Sigmoid colon (tissue), 7 donors: ENCODE data around the gene GPR15. TPM values are rescaled to one million over a fixed set of nuclear protein-coding genes. Genes with fewer than 3 reads are reported as not detected.

ENCODE experiments used
- DNase-seq: peaks from one replicate; pipeline ENCODE4 v3.0.0-alpha.2; 2019
- H3K27ac ChIP-seq, 4 donors: fragments of 200-600 bp; sonication (generic); one replicate each; pipeline ENCODE4 v1.5.1; 2016 to 2019; ENCODE audit warnings: mild to moderate bottlenecking in 1 of 4
- H3K27me3 ChIP-seq, 3 donors: fragments of 200-600 bp; sonication (generic); one replicate each; pipeline ENCODE4 v1.5.1; 2019; ENCODE audit warnings: mild to moderate bottlenecking in 1 of 3
- H3K36me3 ChIP-seq, 4 donors: fragments of 200-600 bp; sonication (generic); one replicate each; pipeline ENCODE4 v1.5.1; 2016 to 2019
- H3K4me1 ChIP-seq, 4 donors: fragments of 200-600 bp; sonication (generic); one replicate each; pipeline ENCODE4 v1.5.1; 2017 to 2019
- H3K4me3 ChIP-seq, 4 donors: fragments of 200-600 bp; sonication (generic); one replicate each; pipeline ENCODE4 v1.5.1; 2017 to 2019; ENCODE audit warnings: mild to moderate bottlenecking in 2 of 4, moderate library complexity in 1 of 4
- H3K9me3 ChIP-seq, 4 donors: fragments of 200-600 bp in 3 of 4; sonication (generic) in 3 of 4; one replicate each; pipeline versions ENCODE4 v1.5.1 to v1.6.1; 2013 to 2019
- CTCF ChIP-seq, 4 experiments: fragments of 450-650 bp in 3 of 4; fragments of 200-600 bp in 1 of 4; IDR thresholded peaks; one replicate each; pipeline ENCODE4 v1.5.1; 2016 to 2019; ENCODE audit warnings: antibody characterized with exemption in 4 of 4, mild to moderate bottlenecking in 3 of 4, moderate library complexity in 2 of 4
- EP300 ChIP-seq, 4 donors: sonication (generic); formaldehyde crosslinking; IDR thresholded peaks; one replicate each; pipeline ENCODE4 v1.6.1; 2017; ENCODE audit warnings: antibody characterized with exemption in 4 of 4
- POLR2A ChIP-seq, 2 donors: fragments of 450-650 bp; IDR thresholded peaks; one replicate each; pipeline ENCODE4 v1.6.1; 2016; ENCODE audit warnings: antibody characterized with exemption in 2 of 2, mild to moderate bottlenecking in 2 of 2, moderate library complexity in 2 of 2
- POLR2AphosphoS5 ChIP-seq, 4 donors: sonication (generic); formaldehyde crosslinking; IDR thresholded peaks; one replicate each; pipeline ENCODE4 v1.6.1; 2017; ENCODE audit warnings: antibody characterized with exemption in 4 of 4
- WGBS, 2 donors: extraction: QIAGEN DNeasy Blood & Tissue Kit; methylation state at CpG; one replicate each; pipeline ENCODE4 v1.1.7; 2013; 5-methylcytosine and 5-hydroxymethylcytosine counted together
- intact Hi-C: fragments of 100-400 bp; cut with DNase I; formaldehyde crosslinking; loops from one replicate; pipeline ENCODE4 v1.15.1; 2023
- polyA plus RNA-seq, 3 donors: library from polyadenylated mRNA; stranded (reverse); fragments of 200-250 nt; gene quantifications; one replicate each; pipeline ENCODE4 v1.2.3, GENCODE V29; 2013
- small RNA-seq, 3 donors: library from RNA; depleted of rRNA; stranded (forward); fragments of <200 nt; gene quantifications; one replicate each; pipeline ENCODE3, GENCODE V24; 2016
- total RNA-seq, 4 donors: library from RNA; depleted of rRNA; stranded (reverse); fragments of >200 nt; gene quantifications; one replicate each; pipeline ENCODE4 v1.1.0, GENCODE V29; 2016
- donor health status: healthy with polysubstance abuse.
- donor health status: Bipolar disorder and iron deficiency.
- donor health status: healthy.

The GPR15 gene
- total and polyA plus RNA-seq, 7 donors, result 0.66 to 3.5 (median 2.0) TPM; not detected in 3

DNA sequence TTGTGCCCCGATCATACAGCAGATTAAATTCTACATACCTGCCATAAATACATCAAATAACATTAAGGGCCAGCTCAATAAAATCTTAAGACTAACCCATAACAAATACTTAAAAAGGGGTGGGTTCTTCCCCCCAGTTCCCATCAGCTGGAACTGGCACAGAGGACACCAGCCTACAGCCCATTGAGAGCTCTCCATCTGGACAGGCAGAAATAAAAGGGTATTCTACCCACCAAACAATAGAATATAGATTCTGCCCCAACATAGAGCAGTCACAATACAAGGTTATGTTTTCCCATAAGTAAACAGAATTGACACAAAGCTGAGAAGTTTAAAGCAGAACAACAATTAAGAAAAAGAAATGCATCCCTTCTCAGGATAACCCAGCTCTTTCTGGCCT lies 49.7 kb downstream of the GPR15 start:
- peaks cover 0 to 77% (median 5%) of the 10 kb centered on the region in 4 donors for H3K36me3 ChIP-seq
- no peaks in the 10 kb centered on the region for H3K4me1 ChIP-seq
- H3K27me3 ChIP-seq, result no peaks in the 10 kb centered on the region
- no peak for TF ChIP-seq CTCF (IDR thresholded peaks at IDR 0.05)
- no peak for TF ChIP-seq EP300 (IDR thresholded peaks at IDR 0.05)
- no peak for TF ChIP-seq POLR2AphosphoS5 (IDR thresholded peaks at IDR 0.05)
- no peak for TF ChIP-seq POLR2A (IDR thresholded peaks at IDR 0.05)
- intact Hi-C loops, result no loop called here
- 92 to 93% methylated on average over 1 of the region's 1 CpG for WGBS, 2 donors
- DNase-seq, result no peak
- no peaks in the 10 kb centered on the region for H3K9me3 ChIP-seq
- H3K4me3 ChIP-seq, result no peak overlapping the region
- H3K27ac ChIP-seq, result no peak overlapping the region

- no peaks in the 10 kb centered on the region for H3K27me3 ChIP-seq
- peaks cover 0 to 82% (median 5%) of the 10 kb centered on the region in 4 donors for H3K36me3 ChIP-seq
- H3K9me3 ChIP-seq, result no peaks in the 10 kb centered on the region
- no peak overlapping the region for H3K27ac ChIP-seq
- intact Hi-C loops, result no loop called here
- DNase-seq, result no peak
- no peak overlapping the region for H3K4me3 ChIP-seq
- 95 to 97% methylated on average over 1 of the region's 1 CpG for WGBS, 2 donors
- TF ChIP-seq POLR2A (IDR thresholded peaks at IDR 0.05) (no peak), EP300 (IDR thresholded peaks at IDR 0.05) (no peak), POLR2AphosphoS5 (IDR thresholded peaks at IDR 0.05) (no peak), CTCF (IDR thresholded peaks at IDR 0.05) (no peak)
- H3K4me1 ChIP-seq, result no peaks in the 10 kb centered on the region
Observed at GRCh38 chr3:98582042-98582441, 50.3 kb downstream of the GPR15 start.

DNA sequence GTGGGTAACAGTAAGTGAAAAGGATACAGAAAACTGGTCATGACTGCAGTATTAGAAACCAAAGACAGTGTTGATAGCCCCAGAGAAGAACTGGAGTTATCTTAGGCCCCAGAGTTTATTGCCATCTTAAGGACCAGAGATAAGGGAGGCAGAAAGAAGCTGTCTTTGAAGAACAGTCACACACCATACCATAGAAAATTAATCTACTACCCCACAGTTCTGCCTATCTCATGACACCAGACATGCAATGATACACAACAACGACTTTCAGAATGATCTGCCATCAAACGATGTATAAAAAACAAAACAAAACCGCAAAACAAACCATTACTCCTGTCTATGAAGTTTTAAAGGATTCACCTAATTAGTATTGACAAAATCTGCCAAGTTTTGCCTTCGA lies 52.0 kb downstream of the GPR15 start:
- no peaks in the 10 kb centered on the region for H3K9me3 ChIP-seq
- no peaks in the 10 kb centered on the region for H3K27me3 ChIP-seq
- no peak overlapping the region for H3K27ac ChIP-seq
- H3K4me1 ChIP-seq, result no peaks in the 10 kb centered on the region
- TF ChIP-seq EP300 (IDR thresholded peaks at IDR 0.05) (no peak), POLR2A (IDR thresholded peaks at IDR 0.05) (no peak), CTCF (IDR thresholded peaks at IDR 0.05) (no peak), POLR2AphosphoS5 (IDR thresholded peaks at IDR 0.05) (no peak)
- intact Hi-C loops, result no loop called here
- H3K36me3 ChIP-seq, result peaks cover 0 to 74% (median 6%) of the 10 kb centered on the region in 4 donors
- 88 to 93% methylated on average over 4 of the region's 4 CpGs for WGBS, 2 donors
- DNase-seq, result no peak
- H3K4me3 ChIP-seq, result no peak overlapping the region

Small RNAs within 50 kb of the gene (small RNA-seq; reads per million reads assigned to genes)
- 0 reads per million in 3 donors for gene RPL38P4

Other genes with a start within 250 kb of the GPR15 start
- not detected for gene OR5H2, start 249.5 kb upstream of the GPR15 start, total RNA-seq
- not detected for gene OR5H2, start 249.5 kb upstream of the GPR15 start, polyA plus RNA-seq
- gene OR5K4, start 178.1 kb upstream of the GPR15 start, total RNA-seq, result not detected
- gene OR5K4, start 178.1 kb upstream of the GPR15 start, polyA plus RNA-seq, result not detected
- gene OR5K3, start 141.3 kb upstream of the GPR15 start, total RNA-seq, result not detected
- not detected for gene OR5K3, start 141.3 kb upstream of the GPR15 start, polyA plus RNA-seq
- gene OR5K1, start 68.8 kb upstream of the GPR15 start, total RNA-seq, result not detected
- gene OR5K1, start 68.8 kb upstream of the GPR15 start, polyA plus RNA-seq, result not detected
- gene OR5K2, start 34.3 kb upstream of the GPR15 start, total RNA-seq, result not detected
- gene OR5K2, start 34.3 kb upstream of the GPR15 start, polyA plus RNA-seq, result not detected
- 100 to 1,000 TPM; 193 to 301 (median 240) TPM for gene CLDND1, start 9.1 kb upstream of the GPR15 start, total RNA-seq
- gene CLDND1, start 9.1 kb upstream of the GPR15 start, polyA plus RNA-seq, result 10 to 100 TPM; 17.1 to 38.0 (median 34.8) TPM
- 10 to 100 TPM; 15.3 to 32.7 (median 17.3) TPM for gene CPOX, start 61.6 kb downstream of the GPR15 start, total RNA-seq
- gene CPOX, start 61.6 kb downstream of the GPR15 start, polyA plus RNA-seq, result 10 to 100 TPM in 1 of 3 donors, 1 to 10 TPM in 2; 4.2 to 11.8 (median 6.7) TPM
- gene ST3GAL6, start 231.4 kb downstream of the GPR15 start, total RNA-seq, result 10 to 100 TPM in 2 of 4 donors, 1 to 10 TPM in 2; 3.9 to 11.8 (median 9.9) TPM
- 1 to 10 TPM; 2.4 to 3.2 (median 2.4) TPM for gene ST3GAL6, start 231.4 kb downstream of the GPR15 start, polyA plus RNA-seq